Measurements from ENCODE around the gene AOPEP. TPM values are rescaled to one million over a fixed set of nuclear protein-coding genes. Genes with fewer than 3 reads are reported as not detected.

Gene AOPEP
- total and polyA plus RNA-seq, 2 donors (not counting 3 experiments of a cell fraction or from before 2014, with no cell fraction given) = 20.2 to 41.6 TPM

DNA sequence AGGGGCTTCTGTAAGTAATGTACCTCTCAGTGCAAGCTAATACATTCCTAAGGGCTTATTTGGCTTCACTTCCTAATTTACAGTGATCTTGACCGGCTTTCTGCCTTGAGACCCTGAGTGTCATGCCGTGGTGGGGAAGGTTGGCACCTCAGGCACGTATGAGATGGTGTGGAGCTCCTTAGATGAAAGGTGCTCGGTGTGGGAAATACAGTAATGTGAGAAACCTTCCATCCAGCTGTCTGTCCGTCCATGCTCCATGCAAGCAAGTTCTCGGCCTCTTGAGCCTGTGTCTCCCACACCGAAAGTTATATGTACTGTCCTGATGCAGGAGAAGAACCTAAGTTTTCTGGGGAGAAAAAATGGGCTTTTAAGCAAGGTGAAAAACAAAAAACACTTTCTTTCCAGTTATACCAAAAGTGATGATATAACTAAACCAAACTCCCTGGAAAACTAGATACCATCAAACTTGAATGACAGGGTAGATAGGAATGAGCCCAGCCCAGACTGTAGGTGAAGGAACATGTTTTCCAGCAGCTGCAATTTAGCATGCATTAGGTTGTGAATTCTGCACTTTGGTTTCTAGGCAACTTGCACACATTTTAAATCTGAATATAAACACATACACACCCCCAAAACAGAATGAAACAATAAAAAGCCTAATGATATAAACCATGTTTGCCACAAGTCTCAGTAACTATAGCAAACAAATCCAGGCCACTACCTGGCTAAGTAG lies 311.5 kb downstream of the AOPEP start:
- DNase-seq (ENCODE audit: low read depth, low spot score) (no peak), FAIRE-seq (no peak)
- Histone ChIP-seq H3K79me2 (ENCODE audit: control insufficient read depth, insufficient read depth, low read length) (peaks cover 13% of the 10 kb centered on the region), H4K20me1 (replicated peaks; ENCODE audit: control insufficient read depth, extremely low read depth, insufficient read depth, low read length) (peaks cover 4% of the 10 kb centered on the region), H3K27me3 (ENCODE audit: control insufficient read depth in 2 of 2, insufficient read depth in 2 of 2, low read length in 2 of 2) (no peaks in the 10 kb centered on the region), H3K4me2 (ENCODE audit: insufficient read depth, low read length) (no peak overlapping the region), H3K27ac (ENCODE audit: insufficient read depth, low read depth, low read length) (no peak overlapping the region), H3K9me1 (replicated peaks; ENCODE audit: control insufficient read depth, extremely low read depth, insufficient read depth, low read length) (no peaks in the 10 kb centered on the region), H3K36me3 (ENCODE audit: control insufficient read depth in 2 of 2, extremely low read depth in 1 of 2, insufficient read depth in 2 of 2, low read length in 2 of 2) (peaks cover 0 to 3% of the 10 kb centered on the region in 2 experiments), H2AFZ (ENCODE audit: low read depth, low read length) (no peak overlapping the region), H3K4me3 (replicated peaks in 1 of 3; ENCODE audit: insufficient read depth in 1 of 3, low read depth in 1 of 3, low read length in 3 of 3) (no peak overlapping the region), H3K9me3 (replicated peaks; ENCODE audit: control insufficient read depth, insufficient read depth, low read length) (no peaks in the 10 kb centered on the region), H3K9ac (replicated peaks; ENCODE audit: extremely low read depth, insufficient read depth, low read length) (no peak overlapping the region), H3K4me1 (ENCODE audit: control insufficient read depth, extremely low read depth, insufficient read depth, low read length) (no peaks in the 10 kb centered on the region)
- intact Hi-C loops (cut with micrococcal nuclease) (no loop called here), dilution Hi-C loops (cut with MboI; ENCODE audit: extremely low pct_ligation_motif_present, low sequenced_read_pairs) (no loop called here)
- ChIA-PET POLR2A (no interaction called here), CTCF (interaction anchor here (1.0 to 1.2 kb wide), 2 partner anchors 12 to 90 kb away, joined by 4 to 5 read pairs; no protein-coding TSS in a partner anchor)
- TF ChIP-seq, protein P1, sequence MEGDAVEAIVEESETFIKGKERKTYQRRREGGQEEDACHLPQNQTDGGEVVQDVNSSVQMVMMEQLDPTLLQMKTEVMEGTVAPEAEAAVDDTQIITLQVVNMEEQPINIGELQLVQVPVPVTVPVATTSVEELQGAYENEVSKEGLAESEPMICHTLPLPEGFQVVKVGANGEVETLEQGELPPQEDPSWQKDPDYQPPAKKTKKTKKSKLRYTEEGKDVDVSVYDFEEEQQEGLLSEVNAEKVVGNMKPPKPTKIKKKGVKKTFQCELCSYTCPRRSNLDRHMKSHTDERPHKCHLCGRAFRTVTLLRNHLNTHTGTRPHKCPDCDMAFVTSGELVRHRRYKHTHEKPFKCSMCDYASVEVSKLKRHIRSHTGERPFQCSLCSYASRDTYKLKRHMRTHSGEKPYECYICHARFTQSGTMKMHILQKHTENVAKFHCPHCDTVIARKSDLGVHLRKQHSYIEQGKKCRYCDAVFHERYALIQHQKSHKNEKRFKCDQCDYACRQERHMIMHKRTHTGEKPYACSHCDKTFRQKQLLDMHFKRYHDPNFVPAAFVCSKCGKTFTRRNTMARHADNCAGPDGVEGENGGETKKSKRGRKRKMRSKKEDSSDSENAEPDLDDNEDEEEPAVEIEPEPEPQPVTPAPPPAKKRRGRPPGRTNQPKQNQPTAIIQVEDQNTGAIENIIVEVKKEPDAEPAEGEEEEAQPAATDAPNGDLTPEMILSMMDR (IDR thresholded peaks at IDR 0.05; ENCODE audit: extremely low read depth in 1 of 2, insufficient read depth in 1 of 2, low read depth in 1 of 2, low read length in 2 of 2) = no peak
- TF ChIP-seq, protein P2, sequence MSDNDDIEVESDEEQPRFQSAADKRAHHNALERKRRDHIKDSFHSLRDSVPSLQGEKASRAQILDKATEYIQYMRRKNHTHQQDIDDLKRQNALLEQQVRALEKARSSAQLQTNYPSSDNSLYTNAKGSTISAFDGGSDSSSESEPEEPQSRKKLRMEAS (IDR thresholded peaks at IDR 0.05; ENCODE audit: insufficient read depth, insufficient read length) = no peak
- TF ChIP-seq MYC (IDR thresholded peaks at IDR 0.05; ENCODE audit: low read depth, low read length) = no peak
- TF ChIP-seq GATA2 (IDR thresholded peaks at IDR 0.05; ENCODE audit: insufficient read depth, insufficient read length, low read depth, low read length) = no peak
- no peak for TF ChIP-seq POLR2AphosphoS5 (IDR thresholded peaks at IDR 0.05; ENCODE audit: insufficient read depth, low read depth, low read length)
- no peak for TF ChIP-seq FOS (IDR thresholded peaks at IDR 0.05; ENCODE audit: borderline replicate concordance, insufficient read depth, low read length)
- TF ChIP-seq EZH2 (IDR thresholded peaks at IDR 0.05; ENCODE audit: borderline replicate concordance, low read depth, low read length, severe bottlenecking) = no peak
- no peak for TF ChIP-seq JUN (IDR thresholded peaks at IDR 0.05; ENCODE audit: borderline replicate concordance, insufficient read depth, insufficient read length, low read depth)
- no peak for TF ChIP-seq POLR2A (IDR thresholded peaks at IDR 0.05; ENCODE audit: low read depth, low read length)
- no TSS peak for BruUV-seq (replicated peaks)

All from endothelial cell of umbilical vein (primary cell).